Activated naive CD4-positive, alpha-beta T cell (primary cell): ENCODE results near the gene CASZ1.

ENCODE experiments used
- DNase-seq, 4 experiments: peaks; one replicate each; lab custom pipeline; 2025; lab: John Stamatoyannopoulos, UW

CASZ1 gene

GRCh38 chr1:10708757-10709156 is 87.7 kb downstream of the CASZ1 start:
- no peak for DNase-seq

GRCh38 chr1:10707208-10707607 is 89.2 kb downstream of the CASZ1 start:
- no peak for DNase-seq

GRCh38 chr1:10706376-10706913 is 90.0 kb downstream of the CASZ1 start:
- no peak for DNase-seq

GRCh38 chr1:10705953-10706352 is 90.5 kb downstream of the CASZ1 start:
- no peak for DNase-seq

- DNase-seq = no peak
Observed at GRCh38 chr1:10704368-10704882, 92.0 kb downstream of the CASZ1 start.

GRCh38 chr1:10703702-10704101 is 92.7 kb downstream of the CASZ1 start:
- no peak for DNase-seq

GRCh38 chr1:10701145-10701544 is 95.3 kb downstream of the CASZ1 start:
- no peak for DNase-seq

GRCh38 chr1:10699470-10699835 is 97.0 kb downstream of the CASZ1 start:
- DNase-seq = no peak

- no peak for DNase-seq
Observed at GRCh38 chr1:10698726-10699469, 97.5 kb downstream of the CASZ1 start.

- DNase-seq = no peak
Observed at GRCh38 chr1:10697621-10698160, 98.8 kb downstream of the CASZ1 start.

- no peak for DNase-seq
Observed at GRCh38 chr1:10696977-10697376, 99.5 kb downstream of the CASZ1 start.

- peak; percentile 19 to 61 (median 41) for DNase-seq
Observed at GRCh38 chr1:10694633-10695627, 101.5 kb downstream of the CASZ1 start.

GRCh38 chr1:10694274-10694632 is 102.2 kb downstream of the CASZ1 start:
- DNase-seq = peak in 2 of 4 experiments; percentile 51 to 61

GRCh38 chr1:10693497-10694273 is 102.8 kb downstream of the CASZ1 start:
- peak in 2 of 4 experiments; percentile 34 to 38 for DNase-seq

GRCh38 chr1:10693152-10693496 is 103.3 kb downstream of the CASZ1 start:
- DNase-seq = no peak

- DNase-seq = peak in 2 of 4 experiments; percentile 24 to 56
Observed at GRCh38 chr1:10692401-10693021, 103.9 kb downstream of the CASZ1 start.

- no peak for DNase-seq
Observed at GRCh38 chr1:10691740-10692125, 104.7 kb downstream of the CASZ1 start.

GRCh38 chr1:10691075-10691739 is 105.2 kb downstream of the CASZ1 start:
- DNase-seq = no peak

GRCh38 chr1:10690484-10690883 is 106.0 kb downstream of the CASZ1 start:
- DNase-seq = no peak

- DNase-seq = no peak
Observed at GRCh38 chr1:10688409-10688786, 108.0 kb downstream of the CASZ1 start.
